ENCODE measurements around the gene BICD2.

- TF ChIP-seq CTCF (IDR thresholded peaks at IDR 0.05; ENCODE audit: low read depth, low read length, poor library complexity, severe bottlenecking) = no peak
- TF ChIP-seq EZH2phosphoT487 (IDR thresholded peaks at IDR 0.05; ENCODE audit: borderline replicate concordance, low read length) = no peak
These were observed 29.8 kb upstream of the BICD2 start for GRCh38 chr9:92794426-92794825.
